PFSK-1 (cell line): ENCODE measurements around the gene SLC2A1.

Experiments used
- FOXP2 ChIP-seq: optimal IDR thresholded peaks from 2 replicates; pipeline ENCODE3; 2011; ENCODE audit warnings: borderline replicate concordance, control low read depth, inconsistent platforms; ENCODE audit not compliant: insufficient read depth; ENCODE audit errors: extremely low read length, extremely low read depth
- POLR2AphosphoS5 ChIP-seq: IDR thresholded peaks from 2 replicates; pipeline ENCODE4 v1.6.1; 2012; ENCODE audit warnings: low read depth, mild to moderate bottlenecking, control low read depth, low read length, moderate library complexity
- REST ChIP-seq, 2 experiments: IDR thresholded peaks; 2 replicates each; pipeline versions ENCODE4 v1.6.1 to v1.8.0; 2011 to 2012; ENCODE audit warnings: low read depth in 2 of 2, low read length in 2 of 2, control low read depth in 1 of 2, inconsistent platforms in 1 of 2, mild to moderate bottlenecking in 1 of 2, moderate library complexity in 1 of 2; ENCODE audit not compliant: insufficient read depth in 1 of 2
- SIN3A ChIP-seq: IDR thresholded peaks from 2 replicates; pipeline ENCODE4 v1.6.1; 2012; ENCODE audit warnings: mild to moderate bottlenecking, low read length, moderate library complexity, borderline replicate concordance; ENCODE audit not compliant: insufficient read depth
- TAF1 ChIP-seq: IDR thresholded peaks from 2 replicates; pipeline ENCODE4 v1.6.1; 2012; ENCODE audit warnings: low read length, control low read depth, borderline replicate concordance; ENCODE audit not compliant: insufficient read depth

The SLC2A1 gene

GRCh38 chr1:42913426-42914091 is 45.1 kb downstream of the SLC2A1 start:
- no peak for TF ChIP-seq REST (IDR thresholded peaks at IDR 0.05; ENCODE audit: insufficient read depth in 1 of 2, low read depth in 2 of 2, low read length in 2 of 2)
- TF ChIP-seq FOXP2: no peak
- TF ChIP-seq SIN3A: no peak
- no peak for TF ChIP-seq TAF1
- no peak for TF ChIP-seq POLR2AphosphoS5

- no peak for TF ChIP-seq POLR2AphosphoS5
- TF ChIP-seq REST (IDR thresholded peaks at IDR 0.05; ENCODE audit: insufficient read depth in 1 of 2, low read depth in 2 of 2, low read length in 2 of 2): no peak
- no peak for TF ChIP-seq SIN3A
- no peak for TF ChIP-seq FOXP2
- no peak for TF ChIP-seq TAF1
Measured at GRCh38 chr1:42910985-42911384, 47.7 kb downstream of the SLC2A1 start.

GRCh38 chr1:42908046-42908445 is 50.6 kb downstream of the SLC2A1 start:
- TF ChIP-seq FOXP2: no peak
- no peak for TF ChIP-seq SIN3A
- no peak for TF ChIP-seq POLR2AphosphoS5
- TF ChIP-seq REST (IDR thresholded peaks at IDR 0.05; ENCODE audit: insufficient read depth in 1 of 2, low read depth in 2 of 2, low read length in 2 of 2): no peak

- TF ChIP-seq TAF1 (no peak), POLR2AphosphoS5 (no peak), FOXP2 (no peak), SIN3A (no peak), REST (IDR thresholded peaks at IDR 0.05; ENCODE audit: insufficient read depth in 1 of 2, low read depth in 2 of 2, low read length in 2 of 2) (no peak)
Measured at GRCh38 chr1:42904434-42904833, 54.2 kb downstream of the SLC2A1 start.

- no peak for TF ChIP-seq TAF1
- TF ChIP-seq POLR2AphosphoS5: no peak
- TF ChIP-seq FOXP2: no peak
- no peak for TF ChIP-seq REST (IDR thresholded peaks at IDR 0.05; ENCODE audit: insufficient read depth in 1 of 2, low read depth in 2 of 2, low read length in 2 of 2)
- TF ChIP-seq SIN3A: no peak
Measured at GRCh38 chr1:42891465-42892138, 67.1 kb downstream of the SLC2A1 start.
